WTC11 (cell line): Measurements from ENCODE around the gene SLTM.

ENCODE experiments used
- CREM ChIP-seq: sonication (generic); formaldehyde crosslinking; IDR thresholded peaks from 2 replicates; pipeline ENCODE4 v1.8.1; 2022; ENCODE audit warnings: mild to moderate bottlenecking, missing genetic modification reagents, moderate library complexity
- ELF4 ChIP-seq: sonication (generic); formaldehyde crosslinking; IDR thresholded peaks from 2 replicates; pipeline ENCODE4 v1.8.1; 2022; ENCODE audit warnings: low read depth, mild to moderate bottlenecking, moderate library complexity, missing genetic modification reagents
- ESRRA ChIP-seq: sonication (generic); formaldehyde crosslinking; IDR thresholded peaks from 2 replicates; pipeline ENCODE4 v1.8.1; 2022; ENCODE audit warnings: mild to moderate bottlenecking, missing genetic modification reagents, borderline replicate concordance
- NFE2L1 ChIP-seq: sonication (generic); formaldehyde crosslinking; IDR thresholded peaks from 2 replicates; pipeline ENCODE4 v1.8.1; 2023; ENCODE audit warnings: missing genetic modification reagents
- ZBTB21 ChIP-seq: sonication (generic); formaldehyde crosslinking; IDR thresholded peaks from 2 replicates; pipeline ENCODE4 v1.8.1; 2023; ENCODE audit warnings: mild to moderate bottlenecking, missing genetic modification reagents, borderline replicate concordance
- TF ChIP-seq, protein P1 (sequence below): sonication (generic); formaldehyde crosslinking; conservative IDR thresholded peaks from 2 replicates; pipeline ENCODE4 v1.8.1; 2022; ENCODE audit warnings: mild to moderate bottlenecking, missing genetic modification reagents
- TF ChIP-seq, protein P2 (sequence below): fragments of 200-600 bp; IDR thresholded peaks from 2 replicates; pipeline ENCODE4 v1.8.0; 2022; ENCODE audit warnings: antibody characterized with exemption
- TF ChIP-seq, protein P3 (sequence below): sonication (generic); formaldehyde crosslinking; IDR thresholded peaks from 2 replicates; pipeline ENCODE4 v1.8.0; 2022; ENCODE audit warnings: mild to moderate bottlenecking, missing genetic modification reagents
- TF ChIP-seq, protein P4 (sequence below): sonication (generic); formaldehyde crosslinking; IDR thresholded peaks from 2 replicates; pipeline ENCODE4 v1.8.1; 2022; ENCODE audit warnings: mild to moderate bottlenecking, moderate library complexity, missing genetic modification reagents

DNA sequence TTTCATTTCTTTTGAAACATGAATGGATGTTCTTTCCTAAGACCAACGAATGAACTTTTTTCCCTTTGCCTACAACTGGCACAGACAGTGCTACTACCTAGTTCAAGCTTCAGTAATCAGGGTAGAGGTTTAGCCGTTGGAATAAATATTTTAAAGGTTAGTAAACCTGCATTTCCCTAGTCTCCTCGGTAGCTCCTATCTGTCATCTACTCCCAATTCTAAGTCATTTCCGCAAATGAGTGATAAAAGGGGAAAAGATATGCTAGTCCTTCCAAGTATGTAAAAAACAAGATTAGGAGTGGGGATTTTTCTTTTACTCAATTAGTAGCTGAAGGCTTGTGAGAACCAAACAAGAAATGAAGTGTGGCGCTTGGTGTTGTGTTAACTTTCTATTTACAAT lies 15.2 kb downstream of the SLTM start:
- TF ChIP-seq NFE2L1 (CRISPR knock-in tag): no peak
- TF ChIP-seq ZBTB21 (CRISPR knock-in tag): no peak
- TF ChIP-seq, protein P1, sequence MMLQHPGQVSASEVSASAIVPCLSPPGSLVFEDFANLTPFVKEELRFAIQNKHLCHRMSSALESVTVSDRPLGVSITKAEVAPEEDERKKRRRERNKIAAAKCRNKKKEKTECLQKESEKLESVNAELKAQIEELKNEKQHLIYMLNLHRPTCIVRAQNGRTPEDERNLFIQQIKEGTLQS (CRISPR knock-in tag): no peak
- no peak for TF ChIP-seq CREM (CRISPR knock-in tag)
- TF ChIP-seq, protein P2, sequence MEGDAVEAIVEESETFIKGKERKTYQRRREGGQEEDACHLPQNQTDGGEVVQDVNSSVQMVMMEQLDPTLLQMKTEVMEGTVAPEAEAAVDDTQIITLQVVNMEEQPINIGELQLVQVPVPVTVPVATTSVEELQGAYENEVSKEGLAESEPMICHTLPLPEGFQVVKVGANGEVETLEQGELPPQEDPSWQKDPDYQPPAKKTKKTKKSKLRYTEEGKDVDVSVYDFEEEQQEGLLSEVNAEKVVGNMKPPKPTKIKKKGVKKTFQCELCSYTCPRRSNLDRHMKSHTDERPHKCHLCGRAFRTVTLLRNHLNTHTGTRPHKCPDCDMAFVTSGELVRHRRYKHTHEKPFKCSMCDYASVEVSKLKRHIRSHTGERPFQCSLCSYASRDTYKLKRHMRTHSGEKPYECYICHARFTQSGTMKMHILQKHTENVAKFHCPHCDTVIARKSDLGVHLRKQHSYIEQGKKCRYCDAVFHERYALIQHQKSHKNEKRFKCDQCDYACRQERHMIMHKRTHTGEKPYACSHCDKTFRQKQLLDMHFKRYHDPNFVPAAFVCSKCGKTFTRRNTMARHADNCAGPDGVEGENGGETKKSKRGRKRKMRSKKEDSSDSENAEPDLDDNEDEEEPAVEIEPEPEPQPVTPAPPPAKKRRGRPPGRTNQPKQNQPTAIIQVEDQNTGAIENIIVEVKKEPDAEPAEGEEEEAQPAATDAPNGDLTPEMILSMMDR: no peak
- no peak for TF ChIP-seq ESRRA (CRISPR knock-in tag)
- TF ChIP-seq, protein P3, sequence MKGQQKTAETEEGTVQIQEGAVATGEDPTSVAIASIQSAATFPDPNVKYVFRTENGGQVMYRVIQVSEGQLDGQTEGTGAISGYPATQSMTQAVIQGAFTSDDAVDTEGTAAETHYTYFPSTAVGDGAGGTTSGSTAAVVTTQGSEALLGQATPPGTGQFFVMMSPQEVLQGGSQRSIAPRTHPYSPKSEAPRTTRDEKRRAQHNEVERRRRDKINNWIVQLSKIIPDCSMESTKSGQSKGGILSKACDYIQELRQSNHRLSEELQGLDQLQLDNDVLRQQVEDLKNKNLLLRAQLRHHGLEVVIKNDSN (CRISPR knock-in tag): no peak
- TF ChIP-seq ELF4: no peak
- TF ChIP-seq, protein P4, sequence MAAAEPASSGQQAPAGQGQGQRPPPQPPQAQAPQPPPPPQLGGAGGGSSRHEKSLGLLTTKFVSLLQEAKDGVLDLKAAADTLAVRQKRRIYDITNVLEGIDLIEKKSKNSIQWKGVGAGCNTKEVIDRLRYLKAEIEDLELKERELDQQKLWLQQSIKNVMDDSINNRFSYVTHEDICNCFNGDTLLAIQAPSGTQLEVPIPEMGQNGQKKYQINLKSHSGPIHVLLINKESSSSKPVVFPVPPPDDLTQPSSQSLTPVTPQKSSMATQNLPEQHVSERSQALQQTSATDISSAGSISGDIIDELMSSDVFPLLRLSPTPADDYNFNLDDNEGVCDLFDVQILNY (CRISPR knock-in tag): no peak
